Panc1 (cell line): ENCODE measurements around the gene HLA-B. TPM values are rescaled to one million over a fixed set of nuclear protein-coding genes. Genes with fewer than 3 reads are reported as not detected.
"Not testable (repeated sequence)": the region's sequence is repeated elsewhere in the genome, so short reads cannot be mapped to it uniquely, and the experiment has no call there.

Experiments used
- ATAC-seq: fragments of 200-7000 bp; cut with Tn5 transposase; 2 replicates; pipeline ENCODE4 v1.9.1; 2020; ENCODE audit warnings: mild to moderate bottlenecking, moderate library complexity
- BruUV-seq: library from RNA; stranded (reverse); fragments of 400-500 nt; replicated peaks from 2 replicates; lab custom pipeline; 2021; lab: Mats Ljungman, UMichigan
- CTCF ChIA-PET: fragments of 300-600 bp; sonication (Branson Sonifier 250); formaldehyde crosslinking; loops from one replicate; lab custom pipeline; 2022; ENCODE audit warnings: antibody characterized with exemption; lab: Charles Lee
- POLR2A ChIA-PET: fragments of 300-600 bp; sonication (Branson Sonifier 250); formaldehyde crosslinking; loops from one replicate; lab custom pipeline; 2022; ENCODE audit warnings: antibody characterized with exemption; lab: Charles Lee
- DNase-seq: peaks from one replicate; pipeline ENCODE4 v3.0.0-alpha.2; 2010; ENCODE audit warnings: low read depth, low spot score
- H3K27ac ChIP-seq: 2 replicates; pipeline ENCODE4 v1.5.1; 2011; ENCODE audit warnings: mild to moderate bottlenecking, low read length, inconsistent platforms
- H3K27me3 ChIP-seq: fragments of 200-500 bp; sonication (Bioruptor generic); 2 replicates; pipeline ENCODE4 v1.6.0; 2014; ENCODE audit warnings: low read length, inconsistent platforms; ENCODE audit not compliant: control insufficient read depth, insufficient read depth
- H3K36me3 ChIP-seq: fragments of 200-500 bp; sonication (Bioruptor generic); 2 replicates; pipeline ENCODE4 v1.5.1; 2014; ENCODE audit warnings: inconsistent platforms, mild to moderate bottlenecking, low read length, moderate library complexity; ENCODE audit not compliant: control insufficient read depth, insufficient read depth
- H3K4me1 ChIP-seq: 2 replicates; pipeline ENCODE4 v1.5.1; 2011; ENCODE audit warnings: inconsistent platforms, mild to moderate bottlenecking, low read length, moderate library complexity; ENCODE audit not compliant: control insufficient read depth, insufficient read depth
- H3K4me3 ChIP-seq, 2 experiments: 2 replicates each; pipeline ENCODE4 v1.5.1; 2011 to 2012; ENCODE audit warnings: low read depth in 2 of 2, low read length in 2 of 2, mild to moderate bottlenecking in 2 of 2, inconsistent platforms in 1 of 2, moderate library complexity in 1 of 2
- H3K9me3 ChIP-seq: fragments of 200-500 bp; sonication (Bioruptor generic); 2 replicates; pipeline ENCODE4 v1.5.1; 2014; ENCODE audit warnings: low read depth, mild to moderate bottlenecking, inconsistent platforms, low read length, moderate library complexity; ENCODE audit not compliant: control insufficient read depth, insufficient read depth
- POLR2AphosphoS5 ChIP-seq: IDR thresholded peaks from 2 replicates; pipeline ENCODE4 v1.6.1; 2012; ENCODE audit warnings: mild to moderate bottlenecking, low read depth, low read length, moderate library complexity
- SIN3A ChIP-seq: IDR thresholded peaks from 2 replicates; pipeline ENCODE4 v1.6.1; 2012; ENCODE audit warnings: low read depth, mild to moderate bottlenecking, low read length, moderate library complexity, borderline replicate concordance; ENCODE audit not compliant: insufficient read depth
- TCF7L2 ChIP-seq: IDR thresholded peaks from 2 replicates; pipeline ENCODE4 v1.6.1; 2011; ENCODE audit warnings: mild to moderate bottlenecking, low read depth, low read length, inconsistent platforms
- in situ Hi-C: cut with HindIII; loops from 2 replicates; pipeline ENCODE4 v1.10.0; 2016; ENCODE audit warnings: low sequenced_read_pairs, low pct_unique_long_range_greater_than_20kb
- intact Hi-C: fragments of 100-400 bp; cut with micrococcal nuclease; formaldehyde crosslinking; loops from one replicate; pipeline ENCODE4 v1.10.0; 2022; ENCODE audit not compliant: unreplicated experiment
- total RNA-seq: library from RNA; stranded (reverse); gene quantifications from one replicate; pipeline ENCODE4 v1.2.1, GENCODE V29; 2021; ENCODE audit not compliant: unreplicated experiment
- TF ChIP-seq, protein P1 (sequence below): fragments of 450-650 bp; IDR thresholded peaks from 2 replicates; pipeline ENCODE4 v1.5.1; 2017; ENCODE audit warnings: mild to moderate bottlenecking
- TF ChIP-seq, protein P2 (sequence below), 2 experiments: IDR thresholded peaks; 2 replicates each; pipeline ENCODE4 v1.6.1; 2011 to 2012; ENCODE audit warnings: low read depth in 2 of 2, control low read depth in 1 of 2, low read length in 1 of 2, mild to moderate bottlenecking in 1 of 2, moderate library complexity in 1 of 2; ENCODE audit not compliant: insufficient read depth in 1 of 2

Gene HLA-B
- total RNA-seq, 1 experiment from 2014 or later, result 191 TPM

DNA sequence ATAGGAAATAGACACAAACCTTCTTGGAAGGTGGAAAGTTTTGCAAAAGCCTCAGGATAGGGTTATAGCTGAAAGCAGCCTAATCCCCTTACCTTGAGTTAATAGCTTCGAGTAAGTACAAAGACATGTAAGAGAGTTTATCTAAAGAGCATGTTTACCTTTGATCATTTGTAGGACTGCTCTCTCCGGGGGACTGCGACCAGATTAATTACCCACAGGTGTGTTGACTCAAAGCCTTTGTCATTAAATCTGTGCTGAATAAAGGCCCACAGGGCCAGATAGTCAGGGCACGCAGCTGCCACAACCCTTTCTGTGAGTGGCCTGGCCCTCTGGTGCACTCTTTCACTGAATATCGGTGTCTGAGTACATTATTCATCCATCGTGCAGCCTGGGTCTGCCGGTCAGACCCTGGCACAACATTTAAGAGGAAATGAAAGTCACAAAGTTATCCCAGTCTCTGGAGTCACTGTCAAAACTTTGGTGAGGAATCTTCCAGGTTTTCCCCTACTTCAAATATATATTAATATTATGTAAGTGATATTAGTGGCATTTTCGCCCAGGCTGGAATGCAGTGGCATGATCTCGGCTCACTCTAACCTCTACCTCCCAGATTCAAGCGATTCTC lies 41.0 kb upstream of the HLA-B start:
- intact Hi-C loops, result loop anchor here (2.0 kb wide), 1 partner anchor 45 kb away; no protein-coding TSS in a partner anchor

DNA sequence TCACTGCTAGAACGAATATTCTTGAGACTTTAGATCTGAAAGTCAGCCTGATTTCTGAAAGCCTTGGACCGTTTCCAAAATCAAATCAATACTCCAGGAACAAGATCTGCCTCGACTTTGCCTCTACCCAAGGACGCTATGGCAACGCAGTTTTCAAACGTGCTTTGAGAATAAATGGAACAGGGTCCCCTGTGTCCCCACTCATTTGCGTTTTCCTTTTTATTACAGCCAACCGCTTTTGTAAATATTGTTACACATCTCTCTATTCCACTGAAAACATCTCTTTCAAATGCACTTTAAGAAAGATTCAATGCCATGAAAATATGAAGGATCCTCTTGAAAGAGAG lies 40.1 kb upstream of the HLA-B start:
- BruUV-seq, H3K9me3 ChIP-seq, DNase-seq, H3K36me3 ChIP-seq, intact Hi-C loops, ATAC-seq, H3K4me1 ChIP-seq, in situ Hi-C loops, H3K27me3 ChIP-seq, POLR2A ChIA-PET: not testable (repeated sequence)
- TF ChIP-seq, protein P1, sequence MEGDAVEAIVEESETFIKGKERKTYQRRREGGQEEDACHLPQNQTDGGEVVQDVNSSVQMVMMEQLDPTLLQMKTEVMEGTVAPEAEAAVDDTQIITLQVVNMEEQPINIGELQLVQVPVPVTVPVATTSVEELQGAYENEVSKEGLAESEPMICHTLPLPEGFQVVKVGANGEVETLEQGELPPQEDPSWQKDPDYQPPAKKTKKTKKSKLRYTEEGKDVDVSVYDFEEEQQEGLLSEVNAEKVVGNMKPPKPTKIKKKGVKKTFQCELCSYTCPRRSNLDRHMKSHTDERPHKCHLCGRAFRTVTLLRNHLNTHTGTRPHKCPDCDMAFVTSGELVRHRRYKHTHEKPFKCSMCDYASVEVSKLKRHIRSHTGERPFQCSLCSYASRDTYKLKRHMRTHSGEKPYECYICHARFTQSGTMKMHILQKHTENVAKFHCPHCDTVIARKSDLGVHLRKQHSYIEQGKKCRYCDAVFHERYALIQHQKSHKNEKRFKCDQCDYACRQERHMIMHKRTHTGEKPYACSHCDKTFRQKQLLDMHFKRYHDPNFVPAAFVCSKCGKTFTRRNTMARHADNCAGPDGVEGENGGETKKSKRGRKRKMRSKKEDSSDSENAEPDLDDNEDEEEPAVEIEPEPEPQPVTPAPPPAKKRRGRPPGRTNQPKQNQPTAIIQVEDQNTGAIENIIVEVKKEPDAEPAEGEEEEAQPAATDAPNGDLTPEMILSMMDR, result peak; percentile 62
- CTCF ChIA-PET, result interaction anchor here (1.4 kb wide), 1 partner anchor 45 kb away, joined by 13 read pairs; no protein-coding TSS in a partner anchor
- Histone ChIP-seq H3K4me3 (peak overlapping the region; percentile 15 to 45; a peak in 3 of 4 replicates), H3K27ac (peak overlapping the region; percentile 59; the same call in 1 of the 2 replicates)

More for the DNA sequence above, 41.0 kb upstream of the HLA-B start:
- peak overlapping the region; percentile 4 to 71; a peak in 3 of 4 replicates for H3K4me3 ChIP-seq
- no peaks in the 10 kb centered on the region for H3K27me3 ChIP-seq
- H3K27ac ChIP-seq, result peak overlapping the region; percentile 96
- BruUV-seq, result no TSS peak
- ChIA-PET CTCF (interaction anchor here (1.4 kb wide), 1 partner anchor 44 kb away, joined by 13 read pairs; no protein-coding TSS in a partner anchor), POLR2A (no interaction called here)
- H3K9me3 ChIP-seq, result no peaks in the 10 kb centered on the region
- no peaks in the 10 kb centered on the region; the same call in 1 of the 2 replicates for H3K36me3 ChIP-seq
- TF ChIP-seq, protein P2, sequence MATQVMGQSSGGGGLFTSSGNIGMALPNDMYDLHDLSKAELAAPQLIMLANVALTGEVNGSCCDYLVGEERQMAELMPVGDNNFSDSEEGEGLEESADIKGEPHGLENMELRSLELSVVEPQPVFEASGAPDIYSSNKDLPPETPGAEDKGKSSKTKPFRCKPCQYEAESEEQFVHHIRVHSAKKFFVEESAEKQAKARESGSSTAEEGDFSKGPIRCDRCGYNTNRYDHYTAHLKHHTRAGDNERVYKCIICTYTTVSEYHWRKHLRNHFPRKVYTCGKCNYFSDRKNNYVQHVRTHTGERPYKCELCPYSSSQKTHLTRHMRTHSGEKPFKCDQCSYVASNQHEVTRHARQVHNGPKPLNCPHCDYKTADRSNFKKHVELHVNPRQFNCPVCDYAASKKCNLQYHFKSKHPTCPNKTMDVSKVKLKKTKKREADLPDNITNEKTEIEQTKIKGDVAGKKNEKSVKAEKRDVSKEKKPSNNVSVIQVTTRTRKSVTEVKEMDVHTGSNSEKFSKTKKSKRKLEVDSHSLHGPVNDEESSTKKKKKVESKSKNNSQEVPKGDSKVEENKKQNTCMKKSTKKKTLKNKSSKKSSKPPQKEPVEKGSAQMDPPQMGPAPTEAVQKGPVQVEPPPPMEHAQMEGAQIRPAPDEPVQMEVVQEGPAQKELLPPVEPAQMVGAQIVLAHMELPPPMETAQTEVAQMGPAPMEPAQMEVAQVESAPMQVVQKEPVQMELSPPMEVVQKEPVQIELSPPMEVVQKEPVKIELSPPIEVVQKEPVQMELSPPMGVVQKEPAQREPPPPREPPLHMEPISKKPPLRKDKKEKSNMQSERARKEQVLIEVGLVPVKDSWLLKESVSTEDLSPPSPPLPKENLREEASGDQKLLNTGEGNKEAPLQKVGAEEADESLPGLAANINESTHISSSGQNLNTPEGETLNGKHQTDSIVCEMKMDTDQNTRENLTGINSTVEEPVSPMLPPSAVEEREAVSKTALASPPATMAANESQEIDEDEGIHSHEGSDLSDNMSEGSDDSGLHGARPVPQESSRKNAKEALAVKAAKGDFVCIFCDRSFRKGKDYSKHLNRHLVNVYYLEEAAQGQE (IDR thresholded peaks at IDR 0.05; ENCODE audit: insufficient read depth in 1 of 2, low read depth in 2 of 2, low read length in 1 of 2), result no peak
- TF ChIP-seq POLR2AphosphoS5 (no peak), TCF7L2 (peak; percentile 88), SIN3A (no peak)
- peaks cover 5% of the 10 kb centered on the region for H3K4me1 ChIP-seq
- in situ Hi-C loops, result no loop called here
- ATAC-seq, result no peak
- DNase-seq, result no peak
